GM19372 (cell line): ENCODE data around the gene AGPAT2.

ENCODE experiments used
- ATAC-seq: cut with Tn5 transposase; IDR thresholded peaks from one replicate; pipeline ENCODE4 v1.9.1; 2021; ENCODE audit warnings: mild to moderate bottlenecking, low read depth, moderate library complexity; ENCODE audit not compliant: unreplicated experiment

The AGPAT2 gene

GRCh38 chr9:136665111-136665703, 22.1 kb downstream of the AGPAT2 start:
- no peak for ATAC-seq

GRCh38 chr9:136664000-136664915, 23.0 kb downstream of the AGPAT2 start:
- no peak for ATAC-seq

- no peak for ATAC-seq
Observed at GRCh38 chr9:136662656-136663581, 24.3 kb downstream of the AGPAT2 start, which contains the start of gene EGFL7. Gene EGFL7 (plus strand): TSS chr9:136662916. CDS start chr9:136668283, 5,367 bp downstream.

- no peak for ATAC-seq
Observed at GRCh38 chr9:136662326-136662655, 25.0 kb downstream of the AGPAT2 start.

- no peak for ATAC-seq
Observed at GRCh38 chr9:136661641-136662325, 25.5 kb downstream of the AGPAT2 start.

- no peak for ATAC-seq
Observed at GRCh38 chr9:136660971-136661550, 26.2 kb downstream of the AGPAT2 start.

- ATAC-seq: no peak
Observed at GRCh38 chr9:136659861-136660784, 27.1 kb downstream of the AGPAT2 start.

GRCh38 chr9:136658849-136659535, 28.3 kb downstream of the AGPAT2 start:
- ATAC-seq: no peak

GRCh38 chr9:136657974-136658848, 29.0 kb downstream of the AGPAT2 start:
- no peak for ATAC-seq

- ATAC-seq: no peak
Observed at GRCh38 chr9:136656795-136657611, 30.3 kb downstream of the AGPAT2 start.

GRCh38 chr9:136656183-136656738, 31.0 kb downstream of the AGPAT2 start:
- ATAC-seq: no peak

GRCh38 chr9:136655536-136656182, 31.6 kb downstream of the AGPAT2 start:
- ATAC-seq: no peak

- no peak for ATAC-seq
Observed at GRCh38 chr9:136654820-136655535, 32.3 kb downstream of the AGPAT2 start.

GRCh38 chr9:136653323-136654079, 33.8 kb downstream of the AGPAT2 start:
- ATAC-seq: no peak
